HuH-7 (cell line): ENCODE measurements around the gene UNC5C.

Experiments used
- DNase-seq: peaks from one replicate; pipeline ENCODE4 v3.0.0; 2011; ENCODE audit warnings: low spot score

Gene UNC5C

DNA sequence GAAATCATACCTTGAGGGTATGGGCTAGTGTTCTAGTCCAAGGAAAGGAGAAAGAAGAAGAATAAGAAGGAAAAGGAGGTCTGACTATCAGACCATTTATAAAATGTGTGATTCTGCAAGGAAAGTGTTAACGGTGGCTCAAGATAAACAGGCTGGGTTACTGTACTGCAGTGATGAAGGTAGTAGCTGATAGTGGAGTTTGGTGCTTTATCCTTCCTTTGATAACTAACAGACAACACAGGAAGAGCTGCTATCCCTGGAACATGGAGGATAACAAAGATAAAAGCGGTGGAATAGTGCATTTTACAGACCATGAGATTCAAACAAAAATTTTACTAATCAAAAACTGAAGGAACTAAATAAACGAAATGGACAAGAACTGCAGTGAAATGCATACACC is 2.6 kb downstream of the UNC5C start:
- DNase-seq, result no peak

DNA sequence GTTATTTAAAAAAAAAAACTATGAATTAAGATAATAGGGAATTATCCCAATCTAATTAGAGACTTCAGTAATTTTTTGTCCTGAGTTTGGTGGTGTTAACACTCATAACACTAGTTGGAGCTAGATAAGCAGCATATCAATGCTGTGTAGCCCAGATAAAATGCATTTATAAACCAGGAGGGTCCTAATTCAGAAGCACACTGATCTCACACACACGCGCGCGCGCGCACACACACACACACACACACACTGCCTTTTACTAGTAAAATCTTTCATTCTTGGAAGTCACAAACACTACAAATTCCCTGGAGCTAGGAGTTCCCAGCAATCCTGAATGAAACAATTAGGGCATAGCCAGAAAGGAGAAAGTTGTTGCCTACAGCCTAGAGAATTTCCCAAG is 3.2 kb downstream of the UNC5C start:
- no peak for DNase-seq

GRCh38 chr4:95544113-95545103 is 4.4 kb downstream of the UNC5C start:
- no peak for DNase-seq

DNA sequence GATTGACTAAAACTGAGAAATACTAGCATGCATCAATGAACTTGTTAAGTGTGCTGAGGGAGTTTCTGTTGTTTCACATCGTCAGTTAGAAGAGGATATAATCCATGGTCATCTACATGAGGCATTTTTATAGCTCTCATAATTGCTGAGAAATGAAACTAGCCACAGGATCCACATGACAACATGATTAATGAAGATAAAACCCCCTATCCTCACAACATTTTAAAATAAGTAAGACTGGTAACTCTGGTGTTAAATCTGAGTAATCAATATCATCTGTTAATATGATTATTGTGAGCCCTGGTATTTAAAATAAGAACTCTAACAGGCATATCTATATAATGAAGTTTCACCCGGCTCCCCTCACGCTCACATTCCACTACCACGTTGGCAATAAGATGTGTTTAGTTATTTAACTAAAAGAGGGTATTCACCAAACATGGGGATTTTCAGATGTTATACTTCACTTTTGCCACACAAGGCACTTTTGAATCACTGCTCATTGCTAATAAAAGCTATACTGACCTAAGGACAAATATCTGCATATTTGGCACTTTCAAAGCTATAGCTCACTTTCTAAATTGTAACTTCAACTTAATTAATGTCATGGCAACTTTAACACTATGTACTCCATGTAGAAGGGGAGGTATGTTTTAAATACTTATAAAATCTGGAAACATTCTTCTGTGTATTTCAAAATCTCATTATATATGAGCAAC is 6.7 kb downstream of the UNC5C start:
- DNase-seq, result no peak

DNA sequence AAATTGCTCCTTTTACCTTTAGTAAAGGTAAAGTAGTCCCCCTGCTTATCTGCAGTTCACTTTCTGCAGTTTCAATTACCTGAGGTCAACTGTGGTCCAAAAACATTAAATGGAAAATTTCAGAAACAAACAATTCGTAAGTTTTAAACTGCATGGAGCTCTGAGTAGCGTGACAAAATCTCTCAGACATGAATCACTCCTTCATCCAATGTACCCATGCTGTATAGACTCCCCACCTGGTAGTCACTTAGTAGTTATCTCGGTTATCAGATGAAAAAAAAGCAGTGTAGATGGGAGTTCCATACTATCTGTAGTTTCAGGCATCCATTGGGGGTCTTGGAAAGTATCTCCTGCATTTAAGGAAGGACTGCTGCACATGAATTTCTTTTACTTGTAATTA is 7.7 kb downstream of the UNC5C start:
- no peak for DNase-seq

- DNase-seq, result no peak
Observed at GRCh38 chr4:95540227-95540626, 8.5 kb downstream of the UNC5C start.

DNA sequence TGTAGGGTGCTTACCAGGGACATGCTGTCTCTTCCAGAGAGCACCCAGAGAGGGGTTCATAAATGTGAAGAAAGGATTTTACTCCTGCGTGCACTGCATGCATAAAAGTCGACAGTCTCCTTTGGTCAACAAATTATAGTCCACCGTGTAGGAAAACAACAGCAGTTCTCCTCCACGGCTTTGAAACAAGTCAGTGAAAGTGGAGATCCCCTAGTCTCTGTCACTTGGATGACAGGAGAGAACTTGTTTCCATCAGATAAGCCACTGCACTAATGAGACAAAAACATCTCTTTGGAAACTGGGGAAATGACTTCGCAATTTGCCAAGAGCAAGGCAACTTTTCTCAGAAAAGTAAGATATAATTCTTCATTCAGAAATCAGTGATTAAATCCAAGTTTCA is 9.7 kb downstream of the UNC5C start:
- DNase-seq, result no peak

GRCh38 chr4:95537863-95538488 is 10.8 kb downstream of the UNC5C start:
- no peak for DNase-seq

DNA sequence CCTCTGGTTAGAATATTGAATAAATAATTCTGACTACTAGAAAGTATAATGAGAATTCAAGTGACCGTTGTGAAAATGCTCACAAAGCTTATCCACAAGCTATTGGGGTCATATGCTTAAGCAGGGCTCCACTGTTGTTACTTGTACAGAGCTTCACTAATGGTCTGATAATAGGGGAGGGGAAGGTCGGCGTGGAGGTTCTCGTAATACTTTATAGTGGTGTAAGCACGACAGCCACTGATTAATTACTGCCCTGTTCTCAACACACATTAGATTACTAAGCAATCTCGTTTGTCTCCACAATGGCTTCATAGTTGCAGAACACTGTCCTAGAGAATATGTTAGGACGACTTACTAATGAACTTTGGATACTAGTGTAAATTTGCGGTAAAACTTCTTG is 11.6 kb downstream of the UNC5C start:
- no peak for DNase-seq

DNA sequence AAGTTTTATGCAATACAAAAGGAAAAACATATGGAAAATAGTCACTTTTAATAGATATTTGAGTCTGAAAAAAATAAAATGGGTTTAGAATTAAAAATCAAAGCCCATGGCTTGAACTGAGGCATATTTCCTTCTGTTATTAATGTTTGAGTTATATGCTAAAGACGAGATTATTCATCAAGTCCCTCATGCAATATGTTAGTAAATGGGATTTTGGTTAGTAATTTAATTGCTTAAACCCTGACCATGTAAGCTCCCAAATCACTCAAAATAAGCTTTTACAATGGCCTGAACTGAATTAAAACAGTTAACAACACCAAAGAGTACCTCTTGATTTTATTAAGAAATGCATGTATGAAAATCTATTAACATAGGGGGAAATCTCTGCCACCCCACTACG is 12.1 kb downstream of the UNC5C start:
- DNase-seq, result no peak

GRCh38 chr4:95535180-95535579 is 13.6 kb downstream of the UNC5C start:
- DNase-seq, result no peak

DNA sequence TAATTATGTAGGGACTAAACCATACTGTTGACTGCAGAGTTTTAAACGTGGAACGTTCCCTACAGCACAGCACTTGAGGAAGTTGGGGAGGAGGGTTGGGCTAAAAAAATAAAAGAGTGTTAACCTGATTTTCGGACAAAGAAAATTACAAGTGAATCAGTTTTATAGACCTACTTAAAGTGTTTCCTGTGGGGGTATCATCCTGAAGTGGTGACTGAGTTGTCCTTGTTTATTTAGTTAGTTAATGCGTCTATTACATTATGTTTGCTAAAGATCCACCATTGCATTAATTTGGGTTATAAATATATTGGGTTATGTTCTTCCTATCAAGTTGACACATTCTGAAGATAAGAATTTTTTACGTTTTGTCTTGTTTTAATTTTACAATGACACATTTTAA is 14.7 kb downstream of the UNC5C start:
- DNase-seq, result no peak

GRCh38 chr4:95533254-95533653 is 15.5 kb downstream of the UNC5C start:
- no peak for DNase-seq

DNA sequence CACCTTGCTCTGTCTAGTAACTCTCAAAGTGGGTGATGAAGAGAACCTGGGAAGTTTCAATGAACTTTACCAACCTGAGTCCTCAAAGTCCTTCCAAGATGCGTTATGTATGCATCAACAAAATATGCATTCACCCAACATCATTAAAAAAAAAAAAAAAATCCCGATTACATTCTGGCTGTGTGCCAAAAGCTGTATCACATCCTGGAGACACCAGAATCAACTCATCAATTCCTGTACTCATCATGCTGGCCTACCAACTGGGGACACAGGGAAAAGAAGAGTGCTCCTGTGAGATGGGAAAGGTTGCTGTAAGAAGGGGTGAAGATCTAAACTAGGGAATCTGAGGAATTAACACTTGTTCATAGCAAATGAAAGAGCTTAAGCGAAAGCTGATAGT is 16.5 kb downstream of the UNC5C start:
- DNase-seq, result no peak

GRCh38 chr4:95531141-95531540 is 17.6 kb downstream of the UNC5C start:
- no peak for DNase-seq

GRCh38 chr4:95529946-95530345 is 18.8 kb downstream of the UNC5C start:
- no peak for DNase-seq

GRCh38 chr4:95528388-95528948 is 20.3 kb downstream of the UNC5C start:
- no peak for DNase-seq

DNA sequence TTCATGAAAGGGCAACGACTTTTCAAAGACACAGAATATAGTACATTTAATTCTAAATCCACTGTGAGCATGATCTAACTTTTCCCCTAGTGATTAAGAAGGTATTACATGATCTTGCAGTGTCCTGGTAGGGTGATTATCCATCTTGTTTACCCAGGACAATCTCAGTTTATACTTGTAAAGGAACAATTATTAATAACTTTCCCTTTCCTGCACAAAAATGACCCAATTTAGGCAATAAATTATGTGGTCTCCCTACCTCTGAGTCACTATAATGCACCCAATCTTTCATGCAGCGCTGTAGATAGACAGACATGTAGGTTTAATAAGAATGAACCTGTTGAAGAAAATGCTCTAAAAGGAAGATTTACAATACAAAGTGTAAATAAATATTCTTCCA is 22.7 kb downstream of the UNC5C start:
- DNase-seq, result no peak

DNA sequence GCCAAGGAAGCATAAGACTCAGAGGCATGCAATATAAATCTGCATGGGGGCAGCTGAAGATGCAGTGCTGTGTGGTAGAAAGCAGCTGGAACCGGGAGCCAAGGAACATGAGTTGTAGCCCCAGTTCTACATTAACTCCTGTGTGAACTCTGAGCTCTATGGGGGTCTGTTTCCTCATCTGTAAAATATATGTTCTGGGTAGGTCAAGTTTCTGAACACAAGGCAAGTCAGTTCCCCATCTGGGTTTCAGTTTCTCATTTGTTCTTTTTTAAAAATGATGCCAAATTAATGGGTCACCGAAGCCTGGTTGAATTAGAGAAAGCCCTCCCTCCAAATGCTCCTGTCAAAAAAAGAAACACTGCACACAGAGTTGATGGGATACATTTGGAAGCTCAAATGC is 24.0 kb downstream of the UNC5C start:
- no peak for DNase-seq

GRCh38 chr4:95524184-95524583 is 24.6 kb downstream of the UNC5C start:
- no peak for DNase-seq

DNA sequence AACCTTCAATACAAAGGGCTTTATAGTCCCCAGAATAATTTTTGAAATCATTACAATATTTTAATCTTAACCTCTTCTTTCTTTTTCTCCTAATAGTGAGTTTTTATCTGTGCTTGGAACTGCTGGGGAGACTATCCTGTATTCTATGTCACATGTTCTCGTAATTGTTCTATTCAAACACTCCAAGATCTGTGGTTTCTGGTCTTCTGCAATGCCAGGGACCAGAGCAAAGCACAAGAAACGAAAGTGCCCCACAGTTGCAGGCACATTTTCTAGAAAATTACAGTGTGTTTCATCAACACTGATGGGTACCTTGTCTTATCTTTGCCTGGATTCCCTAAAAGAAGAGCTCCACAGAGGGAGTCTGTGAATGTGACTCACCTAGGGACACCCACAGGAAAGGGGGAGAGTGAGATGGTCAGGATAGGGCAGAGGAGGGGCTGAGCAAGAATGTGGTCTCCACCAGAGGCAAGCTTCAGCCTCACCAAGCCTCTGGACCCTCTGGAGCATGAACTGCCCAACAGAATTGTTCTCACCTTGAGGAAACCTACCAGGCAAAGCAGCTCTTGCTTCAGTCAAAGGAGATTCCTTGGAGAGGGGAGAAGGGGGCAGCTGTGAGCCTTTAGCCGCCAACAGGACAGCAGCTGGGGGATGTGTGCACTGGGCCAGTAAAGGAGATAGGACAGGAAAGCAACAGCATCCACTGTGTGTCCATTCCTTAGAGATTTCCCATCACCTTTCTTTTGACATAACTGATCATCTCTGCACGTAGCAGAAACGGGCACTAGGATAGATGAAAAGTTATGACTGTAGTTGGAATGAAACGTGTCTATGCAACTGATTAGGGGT is 25.9 kb downstream of the UNC5C start:
- DNase-seq, result no peak
